GM23338 (cell line): ENCODE data around the gene BICDL1.

Experiments
- CREB1 ChIP-seq: fragments of 250-450 bp; sonication (Bioruptor Pico); IDR thresholded peaks from 2 replicates; pipeline ENCODE4 v1.5.0; 2020; ENCODE audit warnings: low read depth, mild to moderate bottlenecking, moderate library complexity
- CTCF ChIP-seq, 2 experiments: fragments of 200-600 bp in 1 of 2; sonication (generic) in 1 of 2; conservative IDR thresholded peaks; 2 replicates each; pipeline versions ENCODE4 v1.5.1 to v1.6.1; 2016 to 2017; ENCODE audit warnings: antibody characterized with exemption in 2 of 2, low read depth in 2 of 2, mild to moderate bottlenecking in 2 of 2, moderate library complexity in 1 of 2
- EZH2 ChIP-seq: fragments of 200-600 bp; sonication (generic); IDR thresholded peaks from one replicate; pipeline ENCODE4 v1.8.0; 2017; ENCODE audit warnings: antibody characterized with exemption, mild to moderate bottlenecking, low read depth; ENCODE audit not compliant: unreplicated experiment
- EZH2phosphoT487 ChIP-seq: fragments of 200-600 bp; sonication (generic); IDR thresholded peaks from one replicate; pipeline ENCODE4 v1.8.1; 2018; ENCODE audit warnings: antibody characterized with exemption; ENCODE audit not compliant: unreplicated experiment
- JUNB ChIP-seq: IDR thresholded peaks from one replicate; pipeline ENCODE4 v1.6.1; 2016; ENCODE audit warnings: antibody characterized with exemption; ENCODE audit not compliant: unreplicated experiment
- NANOG ChIP-seq: IDR thresholded peaks from 2 replicates; pipeline ENCODE4 v1.6.1; 2016; ENCODE audit warnings: antibody characterized with exemption, borderline replicate concordance
- POLR2AphosphoS5 ChIP-seq: IDR thresholded peaks from 2 replicates; pipeline ENCODE4 v1.6.1; 2016; ENCODE audit warnings: antibody characterized with exemption, low read depth
- ZNF114 ChIP-seq: fragments of 250-450 bp; sonication (Bioruptor Pico); IDR thresholded peaks from 2 replicates; pipeline ENCODE4 v1.5.0; 2020; ENCODE audit warnings: mild to moderate bottlenecking, moderate library complexity
- ZNF331 ChIP-seq: fragments of 250-450 bp; sonication (Bioruptor Pico); IDR thresholded peaks from 2 replicates; pipeline ENCODE4 v1.5.0; 2020; ENCODE audit warnings: low read depth, mild to moderate bottlenecking, moderate library complexity
- TF ChIP-seq, protein P1 (sequence below): IDR thresholded peaks from 2 replicates; pipeline ENCODE4 v1.6.1; 2016; ENCODE audit warnings: antibody characterized with exemption
- TF ChIP-seq, protein P2 (sequence below): IDR thresholded peaks from one replicate; pipeline ENCODE4 v1.6.1; 2018; ENCODE audit warnings: antibody characterized with exemption; ENCODE audit not compliant: unreplicated experiment

DNA sequence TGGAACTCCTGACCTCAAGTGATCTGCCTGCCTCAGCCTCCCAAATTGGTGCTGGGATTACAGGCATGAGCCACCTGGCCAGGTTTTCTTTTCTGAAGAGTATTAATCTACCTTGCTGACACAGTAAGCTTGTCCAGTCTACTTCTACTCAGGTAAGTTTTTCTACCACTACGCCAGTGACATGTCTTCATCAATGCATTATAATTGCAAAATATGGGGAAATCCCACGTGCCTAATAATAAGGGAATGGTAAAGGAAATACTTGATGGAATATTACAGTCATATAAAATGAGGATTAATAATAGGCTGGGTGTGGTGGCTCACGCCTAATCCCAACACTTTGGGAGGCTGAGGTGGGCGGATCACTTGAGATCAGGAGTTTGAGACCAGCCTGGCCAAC, 65.3 kb downstream of the BICDL1 start:
- TF ChIP-seq CTCF (conservative IDR thresholded peaks at IDR 0.05; ENCODE audit: low read depth in 2 of 2) (no peak), EZH2 (no peak), CREB1 (CRISPR knock-in tag) (no peak), POLR2AphosphoS5 (no peak), EZH2phosphoT487 (no peak), ZNF114 (CRISPR knock-in tag) (no peak), JUNB (no peak), NANOG (no peak), ZNF331 (no peak)
- TF ChIP-seq, protein P1, sequence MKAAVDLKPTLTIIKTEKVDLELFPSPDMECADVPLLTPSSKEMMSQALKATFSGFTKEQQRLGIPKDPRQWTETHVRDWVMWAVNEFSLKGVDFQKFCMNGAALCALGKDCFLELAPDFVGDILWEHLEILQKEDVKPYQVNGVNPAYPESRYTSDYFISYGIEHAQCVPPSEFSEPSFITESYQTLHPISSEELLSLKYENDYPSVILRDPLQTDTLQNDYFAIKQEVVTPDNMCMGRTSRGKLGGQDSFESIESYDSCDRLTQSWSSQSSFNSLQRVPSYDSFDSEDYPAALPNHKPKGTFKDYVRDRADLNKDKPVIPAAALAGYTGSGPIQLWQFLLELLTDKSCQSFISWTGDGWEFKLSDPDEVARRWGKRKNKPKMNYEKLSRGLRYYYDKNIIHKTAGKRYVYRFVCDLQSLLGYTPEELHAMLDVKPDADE, result no peak
- TF ChIP-seq, protein P2, sequence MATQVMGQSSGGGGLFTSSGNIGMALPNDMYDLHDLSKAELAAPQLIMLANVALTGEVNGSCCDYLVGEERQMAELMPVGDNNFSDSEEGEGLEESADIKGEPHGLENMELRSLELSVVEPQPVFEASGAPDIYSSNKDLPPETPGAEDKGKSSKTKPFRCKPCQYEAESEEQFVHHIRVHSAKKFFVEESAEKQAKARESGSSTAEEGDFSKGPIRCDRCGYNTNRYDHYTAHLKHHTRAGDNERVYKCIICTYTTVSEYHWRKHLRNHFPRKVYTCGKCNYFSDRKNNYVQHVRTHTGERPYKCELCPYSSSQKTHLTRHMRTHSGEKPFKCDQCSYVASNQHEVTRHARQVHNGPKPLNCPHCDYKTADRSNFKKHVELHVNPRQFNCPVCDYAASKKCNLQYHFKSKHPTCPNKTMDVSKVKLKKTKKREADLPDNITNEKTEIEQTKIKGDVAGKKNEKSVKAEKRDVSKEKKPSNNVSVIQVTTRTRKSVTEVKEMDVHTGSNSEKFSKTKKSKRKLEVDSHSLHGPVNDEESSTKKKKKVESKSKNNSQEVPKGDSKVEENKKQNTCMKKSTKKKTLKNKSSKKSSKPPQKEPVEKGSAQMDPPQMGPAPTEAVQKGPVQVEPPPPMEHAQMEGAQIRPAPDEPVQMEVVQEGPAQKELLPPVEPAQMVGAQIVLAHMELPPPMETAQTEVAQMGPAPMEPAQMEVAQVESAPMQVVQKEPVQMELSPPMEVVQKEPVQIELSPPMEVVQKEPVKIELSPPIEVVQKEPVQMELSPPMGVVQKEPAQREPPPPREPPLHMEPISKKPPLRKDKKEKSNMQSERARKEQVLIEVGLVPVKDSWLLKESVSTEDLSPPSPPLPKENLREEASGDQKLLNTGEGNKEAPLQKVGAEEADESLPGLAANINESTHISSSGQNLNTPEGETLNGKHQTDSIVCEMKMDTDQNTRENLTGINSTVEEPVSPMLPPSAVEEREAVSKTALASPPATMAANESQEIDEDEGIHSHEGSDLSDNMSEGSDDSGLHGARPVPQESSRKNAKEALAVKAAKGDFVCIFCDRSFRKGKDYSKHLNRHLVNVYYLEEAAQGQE, result no peak
